GM12874 (cell line): ENCODE measurements around the gene CD247.

Experiments
- TF ChIP-seq, protein P1 (sequence below): IDR thresholded peaks from 2 replicates; pipeline ENCODE4 v1.5.1; 2011; ENCODE audit warnings: low read depth, mild to moderate bottlenecking, control low read depth, low read length, moderate library complexity; ENCODE audit not compliant: insufficient read depth

The CD247 gene

DNA sequence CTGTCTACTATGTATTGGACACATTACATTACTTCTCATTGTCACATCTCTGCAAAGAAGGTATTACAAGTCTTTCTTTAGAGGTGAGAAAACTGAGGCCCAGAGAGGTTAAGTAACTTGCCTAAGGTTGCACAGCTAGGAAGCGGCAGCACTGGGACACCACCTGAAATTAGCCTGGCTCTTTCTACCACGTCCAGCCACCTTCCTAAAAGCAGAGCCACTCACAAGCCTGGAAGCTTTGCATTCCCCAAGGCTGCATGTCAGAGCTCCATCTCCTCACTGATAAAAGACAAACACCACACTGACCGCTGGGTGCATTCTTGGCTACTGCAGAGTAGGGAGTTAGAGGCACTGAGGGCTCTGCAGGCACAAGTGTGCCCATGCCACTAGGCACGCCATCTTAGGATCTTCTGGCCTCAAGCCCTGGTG, 2.4 kb downstream of the CD247 start:
- TF ChIP-seq, protein P1, sequence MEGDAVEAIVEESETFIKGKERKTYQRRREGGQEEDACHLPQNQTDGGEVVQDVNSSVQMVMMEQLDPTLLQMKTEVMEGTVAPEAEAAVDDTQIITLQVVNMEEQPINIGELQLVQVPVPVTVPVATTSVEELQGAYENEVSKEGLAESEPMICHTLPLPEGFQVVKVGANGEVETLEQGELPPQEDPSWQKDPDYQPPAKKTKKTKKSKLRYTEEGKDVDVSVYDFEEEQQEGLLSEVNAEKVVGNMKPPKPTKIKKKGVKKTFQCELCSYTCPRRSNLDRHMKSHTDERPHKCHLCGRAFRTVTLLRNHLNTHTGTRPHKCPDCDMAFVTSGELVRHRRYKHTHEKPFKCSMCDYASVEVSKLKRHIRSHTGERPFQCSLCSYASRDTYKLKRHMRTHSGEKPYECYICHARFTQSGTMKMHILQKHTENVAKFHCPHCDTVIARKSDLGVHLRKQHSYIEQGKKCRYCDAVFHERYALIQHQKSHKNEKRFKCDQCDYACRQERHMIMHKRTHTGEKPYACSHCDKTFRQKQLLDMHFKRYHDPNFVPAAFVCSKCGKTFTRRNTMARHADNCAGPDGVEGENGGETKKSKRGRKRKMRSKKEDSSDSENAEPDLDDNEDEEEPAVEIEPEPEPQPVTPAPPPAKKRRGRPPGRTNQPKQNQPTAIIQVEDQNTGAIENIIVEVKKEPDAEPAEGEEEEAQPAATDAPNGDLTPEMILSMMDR = no peak

DNA sequence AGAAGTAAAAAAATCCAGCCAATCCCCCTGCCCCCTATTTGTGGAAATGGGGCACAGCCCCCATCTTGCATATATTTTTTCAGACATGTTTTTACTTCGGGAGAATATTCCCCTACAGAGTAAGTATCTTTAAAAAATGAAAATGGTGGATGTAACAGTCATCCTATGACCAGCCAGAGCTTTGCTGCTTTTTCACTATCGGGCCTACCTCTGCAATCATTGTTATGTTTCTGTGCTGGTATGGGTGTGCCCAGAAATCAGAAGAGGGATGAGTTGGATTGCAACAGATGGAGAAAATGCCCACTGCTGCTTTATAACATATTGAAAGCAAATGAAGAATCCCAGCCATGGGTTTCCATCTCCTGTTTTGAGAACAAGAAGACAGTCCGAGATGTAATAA, 2.9 kb downstream of the CD247 start:
- TF ChIP-seq, protein P1 = no peak

DNA sequence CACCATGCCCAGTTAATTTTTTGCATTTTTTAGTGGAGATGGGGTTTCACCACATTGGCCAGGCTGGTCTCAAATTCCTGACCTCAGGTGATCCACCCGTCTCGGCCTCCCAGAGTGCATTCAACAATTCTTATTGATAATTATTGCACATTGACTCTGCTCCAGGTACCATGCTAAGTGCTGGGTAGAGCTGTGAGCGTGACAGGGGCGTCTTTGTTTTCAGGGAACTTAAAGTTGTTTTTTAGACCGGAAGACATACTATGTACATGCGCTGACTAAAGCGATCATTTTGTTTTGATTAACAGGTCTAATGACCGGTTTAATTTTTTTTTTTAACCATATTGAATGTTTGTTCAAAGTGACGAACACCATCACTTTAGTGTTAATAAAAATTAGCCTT, 4.0 kb downstream of the CD247 start:
- TF ChIP-seq, protein P1 = no peak

DNA sequence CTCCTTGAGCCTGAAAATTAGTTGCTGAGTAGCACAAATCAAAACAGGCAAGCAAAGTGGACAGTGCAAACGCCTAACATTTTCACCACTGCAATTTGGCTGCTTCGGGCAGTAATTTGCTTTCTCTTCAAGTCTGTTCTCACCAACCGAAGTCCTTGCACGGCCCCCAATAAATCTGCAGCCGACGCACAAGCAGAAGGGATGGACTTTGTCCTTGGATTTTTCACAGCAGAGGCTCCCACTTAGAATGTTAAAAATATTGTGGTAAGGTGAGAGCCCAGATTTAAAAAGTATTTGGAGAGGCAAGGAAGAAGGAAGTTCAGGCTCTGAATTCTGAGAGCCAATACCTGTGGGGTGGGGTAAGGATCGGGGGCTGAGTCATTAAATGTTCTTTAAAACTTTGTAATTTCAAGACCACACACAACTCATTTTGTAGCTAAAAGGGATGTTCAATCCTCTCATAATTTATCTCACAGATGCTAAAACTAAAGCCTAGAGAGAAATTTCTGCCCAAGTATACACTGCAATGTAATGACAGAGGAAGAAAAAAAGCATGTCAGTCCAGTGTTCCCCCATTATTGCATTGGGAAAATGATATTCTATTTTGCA, 6.2 kb downstream of the CD247 start:
- TF ChIP-seq, protein P1 = no peak

DNA sequence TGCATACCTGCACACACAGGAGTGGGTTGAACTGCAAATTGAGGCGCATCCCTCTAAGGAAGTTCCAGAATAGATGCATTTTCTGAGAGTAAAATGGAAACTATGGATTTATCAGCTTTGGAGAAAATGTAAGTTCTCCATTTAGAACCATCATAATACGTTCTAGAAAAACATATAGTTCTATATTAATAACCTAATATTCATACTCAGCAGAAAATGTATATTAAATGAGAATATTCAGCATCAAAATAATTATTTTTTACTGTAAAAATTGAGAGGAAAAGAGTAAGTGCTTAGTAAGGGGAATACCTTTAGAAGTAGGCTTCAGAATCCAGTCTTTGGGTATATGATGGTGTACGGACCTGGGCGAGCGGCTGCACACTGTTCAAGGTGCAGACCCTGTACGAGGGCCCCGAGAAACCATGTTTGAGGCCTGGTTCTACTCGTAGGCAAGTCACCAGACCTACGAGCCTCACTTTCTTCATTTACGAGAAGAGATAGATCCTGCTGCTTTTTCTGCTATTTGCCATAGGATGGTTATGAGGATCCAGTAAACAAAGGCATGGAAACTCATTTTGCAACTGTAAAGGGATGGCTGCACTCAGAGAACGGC, 6.8 kb downstream of the CD247 start:
- TF ChIP-seq, protein P1 = no peak

DNA sequence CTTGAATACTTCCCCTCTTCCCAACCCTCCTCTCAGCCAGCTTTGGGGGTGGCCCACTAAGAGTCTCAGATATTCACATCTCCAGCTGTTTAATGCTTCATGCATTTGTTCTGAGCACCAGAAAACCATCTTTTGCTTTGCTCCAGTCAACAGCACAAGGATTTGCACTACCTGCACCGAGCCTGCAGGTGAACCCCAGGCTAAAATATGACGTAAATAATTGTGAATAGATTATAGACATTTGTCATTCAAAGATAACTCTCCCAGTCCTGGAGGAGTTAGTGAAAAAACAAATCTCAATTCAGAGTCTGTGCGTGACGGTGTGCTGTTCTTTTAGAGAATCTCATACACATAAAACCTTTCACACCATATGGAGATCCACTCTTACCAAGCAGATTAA, 7.4 kb downstream of the CD247 start:
- TF ChIP-seq, protein P1 = no peak

DNA sequence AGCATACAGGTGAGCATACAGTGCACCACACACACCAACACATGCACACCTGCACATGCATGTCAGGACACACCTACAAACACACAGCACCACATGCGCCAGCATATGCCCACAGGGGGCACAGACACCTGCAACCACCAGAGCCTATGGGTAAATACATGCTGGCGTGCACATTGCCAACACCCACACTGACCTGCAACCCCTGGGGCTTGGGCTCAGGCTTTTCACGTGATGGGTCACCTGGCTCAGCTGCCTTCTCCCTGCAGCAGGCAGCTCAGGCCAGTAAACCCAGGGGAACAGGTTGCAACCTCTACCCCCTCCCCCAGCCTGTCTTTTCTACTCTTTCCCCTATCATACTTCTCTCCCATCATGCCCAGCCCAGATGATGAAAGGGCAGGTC, 8.1 kb downstream of the CD247 start:
- TF ChIP-seq, protein P1 = no peak
